ENCODE measurements around the gene PIK3C3. TPM values are rescaled to one million over a fixed set of nuclear protein-coding genes. Genes with fewer than 3 reads are reported as not detected.
"Not testable (repeated sequence)": the region's sequence is repeated elsewhere in the genome, so short reads cannot be mapped to it uniquely, and the experiment has no call there.

Gene PIK3C3
- total RNA-seq, 1 donor from 2014 or later = 65.3 TPM

DNA sequence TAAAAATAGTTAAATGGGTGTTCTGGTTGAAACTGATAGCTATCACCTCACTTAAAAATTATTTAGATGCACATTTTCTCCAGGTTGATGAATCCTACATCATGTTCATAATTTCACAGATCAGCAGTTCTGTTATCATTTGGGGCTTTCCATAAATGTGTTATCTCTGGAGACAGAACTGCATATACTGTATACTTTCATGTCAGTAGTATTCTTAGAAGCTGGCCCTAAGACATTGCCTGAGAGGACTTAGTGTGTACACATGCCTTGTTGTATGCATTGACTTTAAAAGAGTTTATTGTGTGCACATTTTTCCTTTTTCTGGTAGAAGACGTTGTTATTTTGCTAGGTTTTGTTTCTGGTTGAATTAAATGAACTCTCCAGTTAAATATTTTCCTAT lies 41.0 kb downstream of the PIK3C3 start:
- no peaks in the 10 kb centered on the region for H3K4me1 Mint-ChIP-seq
- peaks cover 74% of the 10 kb centered on the region for H3K36me3 Mint-ChIP-seq (ENCODE audit: low read depth)
- CTCF ChIA-PET = interaction anchor here (0.8 kb wide), 1 partner anchor 32 kb away, joined by 3 read pairs; no protein-coding TSS in a partner anchor
- H3K27ac Mint-ChIP-seq = no peak overlapping the region
- POLR2A ChIA-PET = no interaction called here
- intact Hi-C loops (cut with micrococcal nuclease) = no loop called here
- no peak overlapping the region for H3K4me3 Mint-ChIP-seq
- ATAC-seq (ENCODE audit: low read depth) = no peak
- TF ChIP-seq, protein P1, sequence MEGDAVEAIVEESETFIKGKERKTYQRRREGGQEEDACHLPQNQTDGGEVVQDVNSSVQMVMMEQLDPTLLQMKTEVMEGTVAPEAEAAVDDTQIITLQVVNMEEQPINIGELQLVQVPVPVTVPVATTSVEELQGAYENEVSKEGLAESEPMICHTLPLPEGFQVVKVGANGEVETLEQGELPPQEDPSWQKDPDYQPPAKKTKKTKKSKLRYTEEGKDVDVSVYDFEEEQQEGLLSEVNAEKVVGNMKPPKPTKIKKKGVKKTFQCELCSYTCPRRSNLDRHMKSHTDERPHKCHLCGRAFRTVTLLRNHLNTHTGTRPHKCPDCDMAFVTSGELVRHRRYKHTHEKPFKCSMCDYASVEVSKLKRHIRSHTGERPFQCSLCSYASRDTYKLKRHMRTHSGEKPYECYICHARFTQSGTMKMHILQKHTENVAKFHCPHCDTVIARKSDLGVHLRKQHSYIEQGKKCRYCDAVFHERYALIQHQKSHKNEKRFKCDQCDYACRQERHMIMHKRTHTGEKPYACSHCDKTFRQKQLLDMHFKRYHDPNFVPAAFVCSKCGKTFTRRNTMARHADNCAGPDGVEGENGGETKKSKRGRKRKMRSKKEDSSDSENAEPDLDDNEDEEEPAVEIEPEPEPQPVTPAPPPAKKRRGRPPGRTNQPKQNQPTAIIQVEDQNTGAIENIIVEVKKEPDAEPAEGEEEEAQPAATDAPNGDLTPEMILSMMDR (IDR thresholded peaks at IDR 0.05) = no peak
- H3K27me3 Mint-ChIP-seq = no peaks in the 10 kb centered on the region
- DNase-seq = no peak
- H3K9me3 Mint-ChIP-seq = no peaks in the 10 kb centered on the region

DNA sequence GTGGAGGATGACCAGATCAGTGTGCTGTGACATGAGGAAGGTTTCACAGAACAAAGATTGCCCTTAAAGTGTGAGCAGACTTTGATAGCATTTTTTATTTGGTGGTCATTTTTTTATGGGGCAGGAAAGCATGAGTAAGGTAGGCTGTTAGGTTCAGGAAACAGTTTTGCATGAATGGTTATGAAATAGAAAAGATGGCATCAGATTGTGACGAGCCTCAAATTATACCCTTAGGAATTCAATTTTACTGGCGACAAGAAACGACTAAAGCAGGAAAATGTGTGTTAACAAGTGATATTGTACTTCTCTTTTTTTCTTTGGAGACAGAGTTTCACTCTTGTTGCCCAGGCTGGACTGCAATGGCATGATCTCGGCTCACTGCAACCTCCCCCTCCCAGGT lies 44.7 kb downstream of the PIK3C3 start:
- ChIA-PET CTCF (no interaction called here), POLR2A (no interaction called here)

DNA sequence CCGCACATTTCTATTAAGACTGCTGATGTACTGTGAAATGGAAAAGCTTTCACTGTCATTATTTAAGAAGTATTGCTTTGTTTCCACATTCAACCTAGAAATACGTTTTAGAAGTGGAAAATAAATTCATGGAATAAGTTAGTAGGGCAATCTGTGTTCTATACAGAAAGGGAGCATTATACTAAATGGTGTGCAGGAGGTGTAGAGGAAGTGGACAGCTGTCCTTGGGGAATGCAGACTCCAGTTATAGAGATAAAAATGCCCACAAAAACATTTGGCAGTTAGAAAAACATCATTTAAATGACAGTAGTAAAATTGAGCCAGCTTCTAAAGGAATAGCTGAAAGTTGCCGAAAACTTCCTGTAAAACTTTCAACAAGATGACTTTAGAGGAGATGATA lies 46.8 kb downstream of the PIK3C3 start:
- ChIA-PET CTCF (interaction anchor here (1.0 kb wide), 1 partner anchor 26 kb away, joined by 3 read pairs; no protein-coding TSS in a partner anchor), POLR2A (no interaction called here)
- TF ChIP-seq, protein P1 (IDR thresholded peaks at IDR 0.05) = no peak
- Mint-ChIP-seq H3K27ac (no peak overlapping the region), H3K4me1 (peaks cover 3% of the 10 kb centered on the region), H3K36me3 (ENCODE audit: low read depth) (peaks cover 87% of the 10 kb centered on the region), H3K9me3 (no peaks in the 10 kb centered on the region), H3K4me3 (no peak overlapping the region), H3K27me3 (no peaks in the 10 kb centered on the region)
- DNase-seq (no peak), ATAC-seq (ENCODE audit: low read depth) (no peak)
- intact Hi-C loops (cut with micrococcal nuclease) = no loop called here

More for the DNA sequence above, 44.7 kb downstream of the PIK3C3 start:
- ATAC-seq (ENCODE audit: low read depth) (no peak), DNase-seq (no peak)
- Mint-ChIP-seq H3K27ac (no peak overlapping the region), H3K9me3 (no peaks in the 10 kb centered on the region), H3K36me3 (ENCODE audit: low read depth) (peaks cover 83% of the 10 kb centered on the region), H3K27me3 (no peaks in the 10 kb centered on the region), H3K4me1 (no peaks in the 10 kb centered on the region), H3K4me3 (no peak overlapping the region)
- TF ChIP-seq, protein P1 (IDR thresholded peaks at IDR 0.05) = no peak
- intact Hi-C loops (cut with micrococcal nuclease) = no loop called here

DNA sequence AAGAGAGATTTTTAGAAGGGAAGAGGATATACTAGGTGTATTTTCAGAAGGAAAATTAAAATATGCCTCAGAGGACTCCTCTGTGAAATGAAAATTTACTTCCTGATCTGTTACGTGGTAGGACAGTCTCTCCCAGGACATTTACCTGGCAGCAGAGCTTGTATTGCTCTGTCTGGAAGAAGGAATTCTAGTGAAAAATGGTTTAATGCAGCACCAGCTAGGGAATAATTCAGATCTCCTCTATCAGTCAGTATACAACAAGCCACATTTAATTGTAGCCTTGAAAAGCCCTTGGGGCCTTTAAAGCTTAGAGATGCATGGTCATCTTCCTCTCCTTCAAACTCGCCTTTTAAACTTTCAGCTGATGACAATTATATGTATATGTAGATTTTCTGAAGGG lies 49.6 kb downstream of the PIK3C3 start:
- POLR2A ChIA-PET = no interaction called here
- CTCF ChIA-PET = no interaction called here

DNA sequence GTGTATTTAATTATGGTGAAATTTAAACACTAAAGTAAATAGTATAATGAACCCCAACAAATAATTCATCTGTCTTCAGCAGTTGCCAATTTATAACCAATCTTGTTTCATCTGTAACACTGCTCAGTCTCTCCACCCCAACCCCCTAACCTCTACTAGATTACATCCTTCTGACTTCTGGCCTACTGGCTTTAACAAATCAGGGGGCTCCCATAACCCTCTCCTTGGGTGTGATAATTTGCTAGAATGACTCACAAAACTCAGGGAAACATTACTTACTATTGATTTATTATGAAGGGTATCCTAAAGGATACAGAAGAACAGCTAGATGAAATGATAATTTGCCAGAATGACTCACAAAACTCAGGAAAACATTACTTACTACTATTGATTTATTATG lies 50.7 kb downstream of the PIK3C3 start:
- no peak overlapping the region for H3K27ac Mint-ChIP-seq
- POLR2A ChIA-PET = no interaction called here
- no peak overlapping the region for H3K4me3 Mint-ChIP-seq
- H3K27me3 Mint-ChIP-seq = no peaks in the 10 kb centered on the region
- ATAC-seq (ENCODE audit: low read depth) = no peak
- peaks cover 3% of the 10 kb centered on the region for H3K4me1 Mint-ChIP-seq
- H3K9me3 Mint-ChIP-seq = no peaks in the 10 kb centered on the region
- intact Hi-C loops (cut with micrococcal nuclease) = no loop called here
- DNase-seq = no peak
- CTCF ChIA-PET = interaction anchor here (1.0 kb wide), 1 partner anchor 22 kb away, joined by 4 read pairs; no protein-coding TSS in a partner anchor
- H3K36me3 Mint-ChIP-seq (ENCODE audit: low read depth) = peaks cover 80% of the 10 kb centered on the region
- TF ChIP-seq, protein P1 (IDR thresholded peaks at IDR 0.05) = no peak

More for the DNA sequence above, 49.6 kb downstream of the PIK3C3 start:
- intact Hi-C loops (cut with micrococcal nuclease) = no loop called here
- Mint-ChIP-seq H3K27me3 (no peaks in the 10 kb centered on the region), H3K36me3 (ENCODE audit: low read depth) (peaks cover 80% of the 10 kb centered on the region), H3K4me3 (no peak overlapping the region), H3K4me1 (peaks cover 3% of the 10 kb centered on the region), H3K9me3 (no peaks in the 10 kb centered on the region), H3K27ac (no peak overlapping the region)
- ATAC-seq (ENCODE audit: low read depth) = no peak
- no peak for DNase-seq
- TF ChIP-seq, protein P1 (IDR thresholded peaks at IDR 0.05) = no peak

DNA sequence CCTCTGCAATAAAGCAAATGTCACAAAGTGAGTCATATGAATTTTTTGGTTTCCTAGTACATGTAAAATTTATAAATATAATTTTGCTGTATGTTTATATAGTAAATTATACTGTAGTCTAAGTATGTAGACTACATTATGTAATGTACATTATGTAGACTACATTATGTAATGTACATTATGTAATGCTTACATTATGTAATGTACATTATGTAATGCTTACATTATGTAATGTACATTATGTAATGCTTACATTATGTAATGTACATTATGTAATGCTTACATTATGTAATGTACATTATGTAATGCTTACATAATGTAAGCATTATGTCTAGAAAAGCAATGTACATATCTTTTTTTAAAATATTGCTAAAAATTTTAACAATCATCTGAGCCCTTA lies 54.4 kb downstream of the PIK3C3 start:
- H3K36me3 Mint-ChIP-seq (ENCODE audit: low read depth) = peaks cover 77% of the 10 kb centered on the region
- H3K4me1 Mint-ChIP-seq; ATAC-seq (ENCODE audit: low read depth); H3K4me3 Mint-ChIP-seq; POLR2A ChIA-PET; H3K9me3 Mint-ChIP-seq; DNase-seq; intact Hi-C loops (cut with micrococcal nuclease); H3K27ac Mint-ChIP-seq; CTCF ChIA-PET; H3K27me3 Mint-ChIP-seq: not testable (repeated sequence)
